Measurements from ENCODE around the gene KRT8. TPM values are rescaled to one million over a fixed set of nuclear protein-coding genes. Genes with fewer than 3 reads are reported as not detected.

The KRT8 gene
- total RNA-seq, 1 donor from 2014 or later: 1,341 TPM

GRCh38 chr12:52914576-52915121 is 9.8 kb upstream of the KRT8 start:
- no peaks in the 10 kb centered on the region for H3K27me3 ChIP-seq (ENCODE audit: control insufficient read depth, insufficient read depth, low read length)
- DNase-seq (ENCODE audit: low read depth): no peak
- no peaks in the 10 kb centered on the region for H3K36me3 ChIP-seq (ENCODE audit: control insufficient read depth, insufficient read depth, low read length)
- H3K4me3 ChIP-seq (ENCODE audit: low read depth, low read length): no peak overlapping the region
- no peak for TF ChIP-seq CTCF (IDR thresholded peaks at IDR 0.05; ENCODE audit: insufficient read depth, low read length, poor library complexity, severe bottlenecking)

GRCh38 chr12:52913431-52913821 is 8.6 kb upstream of the KRT8 start:
- no peak for TF ChIP-seq CTCF (IDR thresholded peaks at IDR 0.05; ENCODE audit: insufficient read depth, low read length, poor library complexity, severe bottlenecking)
- H3K36me3 ChIP-seq (ENCODE audit: control insufficient read depth, insufficient read depth, low read length): no peaks in the 10 kb centered on the region
- H3K27me3 ChIP-seq (ENCODE audit: control insufficient read depth, insufficient read depth, low read length): no peaks in the 10 kb centered on the region
- no peak overlapping the region for H3K4me3 ChIP-seq (ENCODE audit: low read depth, low read length)
- no peak for DNase-seq (ENCODE audit: low read depth)

GRCh38 chr12:52912711-52913430 is 8.0 kb upstream of the KRT8 start:
- no peak for DNase-seq (ENCODE audit: low read depth)
- Histone ChIP-seq H3K4me3 (ENCODE audit: low read depth, low read length) (no peak overlapping the region), H3K27me3 (ENCODE audit: control insufficient read depth, insufficient read depth, low read length) (no peaks in the 10 kb centered on the region), H3K36me3 (ENCODE audit: control insufficient read depth, insufficient read depth, low read length) (no peaks in the 10 kb centered on the region)
- no peak for TF ChIP-seq CTCF (IDR thresholded peaks at IDR 0.05; ENCODE audit: insufficient read depth, low read length, poor library complexity, severe bottlenecking)

GRCh38 chr12:52910248-52910883 is 5.5 kb upstream of the KRT8 start:
- no peaks in the 10 kb centered on the region for H3K27me3 ChIP-seq (ENCODE audit: control insufficient read depth, insufficient read depth, low read length)
- no peak for TF ChIP-seq CTCF (IDR thresholded peaks at IDR 0.05; ENCODE audit: insufficient read depth, low read length, poor library complexity, severe bottlenecking)
- H3K4me3 ChIP-seq (ENCODE audit: low read depth, low read length): no peak overlapping the region
- no peak for DNase-seq (ENCODE audit: low read depth)
- no peaks in the 10 kb centered on the region for H3K36me3 ChIP-seq (ENCODE audit: control insufficient read depth, insufficient read depth, low read length)

GRCh38 chr12:52909796-52910195 is 4.9 kb upstream of the KRT8 start:
- no peak for DNase-seq (ENCODE audit: low read depth)
- no peak for TF ChIP-seq CTCF (IDR thresholded peaks at IDR 0.05; ENCODE audit: insufficient read depth, low read length, poor library complexity, severe bottlenecking)
- Histone ChIP-seq H3K27me3 (ENCODE audit: control insufficient read depth, insufficient read depth, low read length) (no peaks in the 10 kb centered on the region), H3K36me3 (ENCODE audit: control insufficient read depth, insufficient read depth, low read length) (no peaks in the 10 kb centered on the region), H3K4me3 (ENCODE audit: low read depth, low read length) (no peak overlapping the region)

Measured in kidney epithelial cell (primary cell).